PC-9 (cell line): ENCODE data around the gene ZCCHC12. TPM values are rescaled to one million over a fixed set of nuclear protein-coding genes. Genes with fewer than 3 reads are reported as not detected.

ENCODE experiments used
- BruUV-seq: library from RNA; stranded (reverse); fragments of 400-500 nt; replicated peaks from 2 replicates; lab custom pipeline; 2021; lab: Mats Ljungman, UMichigan
- CTCF ChIA-PET: fragments of 300-600 bp; sonication (Branson Sonifier 250); formaldehyde crosslinking; loops from one replicate; lab custom pipeline; 2022; ENCODE audit warnings: antibody characterized with exemption; lab: Charles Lee
- POLR2A ChIA-PET: fragments of 300-600 bp; sonication (Branson Sonifier 250); formaldehyde crosslinking; loops from one replicate; lab custom pipeline; 2022; ENCODE audit warnings: antibody characterized with exemption; ENCODE audit not compliant: unreplicated experiment; lab: Charles Lee
- DNase-seq, 2 experiments: peaks; one replicate each; pipeline versions ENCODE4 v3.0.0 to v3.0.0-alpha.2; 2015 to 2022; ENCODE audit warnings: mixed read lengths in 1 of 2
- H2AFZ ChIP-seq: fragments of 200-600 bp; sonication (generic); 2 replicates; pipeline ENCODE4 v1.8.1; 2017; ENCODE audit warnings: antibody characterized with exemption
- H3F3A ChIP-seq: fragments of 200-600 bp; sonication (generic); 2 replicates; pipeline ENCODE4 v1.8.1; 2017; ENCODE audit warnings: antibody characterized with exemption, mild to moderate bottlenecking, low read depth; ENCODE audit not compliant: insufficient read depth
- H3K27ac ChIP-seq: fragments of 200-600 bp; sonication (generic); 2 replicates; pipeline ENCODE4 v1.6.1; 2016; ENCODE audit warnings: mixed run types
- H3K27me3 ChIP-seq: fragments of 200-600 bp; sonication (generic); 2 replicates; pipeline ENCODE4 v1.6.1; 2016; ENCODE audit warnings: low read depth, mixed run types; ENCODE audit not compliant: insufficient read depth
- H3K36me3 ChIP-seq: fragments of 200-600 bp; sonication (generic); 2 replicates; pipeline ENCODE4 v1.6.1; 2016; ENCODE audit warnings: low read depth, mixed run types
- H3K4me1 ChIP-seq: fragments of 200-600 bp; sonication (generic); replicated peaks from 2 replicates; pipeline ENCODE4 v1.6.1; 2016; ENCODE audit warnings: mixed run types; ENCODE audit not compliant: insufficient read depth
- H3K4me2 ChIP-seq: fragments of 200-600 bp; sonication (generic); 2 replicates; pipeline ENCODE4 v1.6.1; 2017; ENCODE audit warnings: mixed run types
- H3K4me3 ChIP-seq: fragments of 200-600 bp; sonication (generic); 2 replicates; pipeline ENCODE4 v1.6.1; 2016; ENCODE audit warnings: mixed run types
- H3K79me2 ChIP-seq: fragments of 200-600 bp; sonication (generic); 2 replicates; pipeline ENCODE4 v1.6.1; 2017; ENCODE audit warnings: low read depth, mixed run types
- H3K9me2 ChIP-seq: fragments of 200-600 bp; sonication (generic); 2 replicates; pipeline ENCODE4 v1.8.1; 2017; ENCODE audit warnings: mild to moderate bottlenecking; ENCODE audit not compliant: insufficient read depth
- H3K9me3 ChIP-seq: fragments of 200-600 bp; sonication (generic); 2 replicates; pipeline ENCODE4 v1.8.1; 2016; ENCODE audit warnings: low read depth; ENCODE audit not compliant: insufficient read depth
- H4K20me1 ChIP-seq: fragments of 200-600 bp; sonication (generic); 2 replicates; pipeline ENCODE4 v1.8.1; 2017; ENCODE audit not compliant: insufficient read depth
- CTCF ChIP-seq: fragments of 200-600 bp; sonication (generic); conservative IDR thresholded peaks from 2 replicates; pipeline ENCODE4 v1.6.1; 2017; ENCODE audit warnings: mixed run types, antibody characterized with exemption, mild to moderate bottlenecking, moderate library complexity
- EZH2 ChIP-seq: fragments of 200-600 bp; sonication (generic); IDR thresholded peaks from 2 replicates; pipeline ENCODE4 v1.8.0; 2017; ENCODE audit warnings: antibody characterized with exemption, low read depth
- intact Hi-C: fragments of 100-400 bp; cut with micrococcal nuclease; formaldehyde crosslinking; loops from one replicate; pipeline ENCODE4 v1.10.0; 2022; ENCODE audit not compliant: unreplicated experiment
- total RNA-seq: library from RNA; stranded (reverse); gene quantifications from 2 replicates; pipeline ENCODE4 v1.2.3, GENCODE V29; 2021

ZCCHC12 gene
- total RNA-seq, 1 experiment from 2014 or later: not detected

- TF ChIP-seq EZH2 (no peak), CTCF (no peak)
- no peaks in the 10 kb centered on the region for H3K27me3 ChIP-seq
- DNase-seq: peak in 1 of 2 experiments; percentile 57
- no peaks in the 10 kb centered on the region for H3K9me3 ChIP-seq
- H3K9me2 ChIP-seq: no peaks in the 10 kb centered on the region
- no peaks in the 10 kb centered on the region for H3F3A ChIP-seq
- no peaks in the 10 kb centered on the region for H3K79me2 ChIP-seq
- CTCF ChIA-PET: no interaction called here
- H4K20me1 ChIP-seq: no peaks in the 10 kb centered on the region
- intact Hi-C loops: no loop called here
- no TSS peak for BruUV-seq
- H3K4me2 ChIP-seq: 0 out of 2 replicates have a peak overlapping the region, but pooled peaks have one; percentile 0
- no peak overlapping the region; the same call in 1 of the 2 replicates for H2AFZ ChIP-seq
- H3K4me1 ChIP-seq: peaks cover 11% of the 10 kb centered on the region; the same call in 1 of the 2 replicates
- no peak overlapping the region for H3K27ac ChIP-seq
- no peak overlapping the region for H3K4me3 ChIP-seq
- no peaks in the 10 kb centered on the region for H3K36me3 ChIP-seq
- POLR2A ChIA-PET: interaction anchor here (0.6 kb wide), 1 partner anchor 210 kb away, joined by 3 read pairs; no protein-coding TSS in a partner anchor
Observed at GRCh38 chrX:118872102-118872566, 48.5 kb downstream of the ZCCHC12 start.

Other genes with a start within 250 kb of the ZCCHC12 start
- 85.3 and 106 TPM in 2 replicates for gene IL13RA1, start 96.2 kb upstream of the ZCCHC12 start, total RNA-seq
- gene LONRF3, start 150.8 kb downstream of the ZCCHC12 start, total RNA-seq: 6.3 and 8.7 TPM in 2 replicates
- not detected in 2 replicates for gene CT47C1, start 249.2 kb downstream of the ZCCHC12 start, total RNA-seq